ENCODE measurements around the gene OGDH. TPM values are rescaled to one million over a fixed set of nuclear protein-coding genes. Genes with fewer than 3 reads are reported as not detected.

OGDH gene
- total and polyA plus RNA-seq, 10 of the 15 experiments (the other 5 are each of a cell fraction or from before 2014, with no cell fraction given) = 4.1 to 103 (median 48.4) TPM

- no peak for DNase-seq (ENCODE audit: low read depth, low spot score)
- no peak overlapping the region for H2AFZ ChIP-seq (ENCODE audit: control insufficient read depth, low read depth, low read length)
- no peaks in the 10 kb centered on the region for H3K9me3 ChIP-seq (replicated peaks; ENCODE audit: control insufficient read depth, insufficient read depth, low read length)
- ChIA-PET CTCF (no interaction called here), RAD21 (ENCODE audit: unreplicated experiment) (no interaction called here), SMC1A (ENCODE audit: uncharacterized antibody, unreplicated experiment) (no interaction called here), POLR2A (interaction anchor here (0.8 kb wide), 1 partner anchor 119 kb away, joined by 7 read pairs; no protein-coding TSS in a partner anchor)
- H3K4me3 ChIP-seq = no peak overlapping the region
- intact Hi-C loops (cut with micrococcal nuclease; ENCODE audit: unreplicated experiment) (no loop called here), in situ Hi-C loops (cut with MboI) (no loop called here)
- peaks cover 16 to 20% of the 10 kb centered on the region in 2 experiments for H3K36me3 ChIP-seq (ENCODE audit: control insufficient read depth in 2 of 2, insufficient read depth in 2 of 2, low read length in 1 of 2)
- H3K79me2 ChIP-seq (ENCODE audit: control insufficient read depth, insufficient read depth, low read length) = peaks cover 55% of the 10 kb centered on the region
- H3K27me3 ChIP-seq (replicated peaks in 1 of 2; ENCODE audit: control insufficient read depth in 2 of 2, insufficient read depth in 2 of 2, low read length in 1 of 2) = no peaks in the 10 kb centered on the region
- no peak overlapping the region; the same call in 1 of the 2 replicates for H3K27ac ChIP-seq (ENCODE audit: control insufficient read depth, insufficient read depth)
- H3K4me2 ChIP-seq (ENCODE audit: control insufficient read depth, insufficient read depth) = no peak overlapping the region
- no peak for FAIRE-seq
- H3K4me1 ChIP-seq (ENCODE audit: control insufficient read depth, insufficient read depth, low read length) = peaks cover 31% of the 10 kb centered on the region
- no peak for TF ChIP-seq SMAD5 (IDR thresholded peaks at IDR 0.05; ENCODE audit: low read depth)
- no peak for TF ChIP-seq DPF2 (IDR thresholded peaks at IDR 0.05)
- TF ChIP-seq RFX5 (IDR thresholded peaks at IDR 0.05; ENCODE audit: low read depth, low read length) = no peak
- no peak for TF ChIP-seq HDAC6 (IDR thresholded peaks at IDR 0.05; ENCODE audit: unreplicated experiment)
- TF ChIP-seq SUZ12 (IDR thresholded peaks at IDR 0.05; ENCODE audit: unreplicated experiment) = no peak
- TF ChIP-seq NBN (IDR thresholded peaks at IDR 0.05) = no peak
- TF ChIP-seq ZNF274 (IDR thresholded peaks at IDR 0.05; ENCODE audit: insufficient read depth, insufficient read length) = no peak
- no peak for TF ChIP-seq E2F4 (IDR thresholded peaks at IDR 0.05; ENCODE audit: low read depth, low read length)
- no peak for TF ChIP-seq TCF12 (IDR thresholded peaks at IDR 0.05; ENCODE audit: low read depth, low read length)
- no peak for TF ChIP-seq YBX1 (IDR thresholded peaks at IDR 0.05)
- no peak for TF ChIP-seq ZBTB40 (IDR thresholded peaks at IDR 0.05; ENCODE audit: borderline replicate concordance)
- TF ChIP-seq TCF7 (IDR thresholded peaks at IDR 0.05; ENCODE audit: borderline replicate concordance) = no peak
- no peak for TF ChIP-seq CTCF (IDR thresholded peaks at IDR 0.05 in 2 of 3, conservative IDR thresholded peaks at IDR 0.05 in 1 of 3; ENCODE audit: control insufficient read depth in 2 of 3, extremely low read depth in 1 of 3, insufficient read depth in 1 of 3, low read depth in 3 of 3, low read length in 3 of 3)
- no peak for TF ChIP-seq ZNF207 (IDR thresholded peaks at IDR 0.05; ENCODE audit: borderline replicate concordance)
- TF ChIP-seq NR2F1 (conservative IDR thresholded peaks at IDR 0.05) = no peak
- no peak for TF ChIP-seq ATF3 (IDR thresholded peaks at IDR 0.05; ENCODE audit: borderline replicate concordance, extremely low read depth, low read depth, low read length)
- no peak for TF ChIP-seq TARDBP (IDR thresholded peaks at IDR 0.05; ENCODE audit: borderline replicate concordance)
- WGBS (ENCODE audit: insufficient coverage, insufficient replicate concordance, low lambda C conversion rate, missing lambda C conversion rate) = 95% methylated on average over 17 of the region's 17 CpGs
- no TSS peak for BruUV-seq (replicated peaks)
- no peak overlapping the region for H3K9ac ChIP-seq (ENCODE audit: control insufficient read depth, insufficient read depth, low read length)
- ATAC-seq = no peak
- H4K20me1 ChIP-seq (ENCODE audit: control insufficient read depth, insufficient read depth) = peaks cover 6% of the 10 kb centered on the region; the same call in 1 of the 2 replicates
Observed at GRCh38 chr7:44755698-44756627, 149.5 kb downstream of the OGDH start.
